NCI-H1694 treated with DMSO at 0.1 percent for 48 hours (cell line): ENCODE measurements around the gene CISTR.
A peak's percentile ranks its signal among the peaks of the same experiment; 100 is the strongest.

Experiments
- DNase-seq: peaks from one replicate; lab custom pipeline; 2025; lab: John Stamatoyannopoulos, UW

The CISTR gene

GRCh38 chr12:53743266-53744129 lies 8.3 kb downstream of the CISTR start:
- peak; percentile 62 for DNase-seq

- no peak for DNase-seq
These were observed 11.7 kb downstream of the CISTR start for GRCh38 chr12:53740130-53740491.

GRCh38 chr12:53739214-53740129 lies 12.3 kb downstream of the CISTR start:
- no peak for DNase-seq

- DNase-seq, result no peak
These were observed 13.2 kb downstream of the CISTR start for GRCh38 chr12:53738406-53739213.

- no peak for DNase-seq
These were observed 13.8 kb downstream of the CISTR start for GRCh38 chr12:53737951-53738405.

- peak; percentile 52 for DNase-seq
These were observed 14.5 kb downstream of the CISTR start for GRCh38 chr12:53737093-53737808.

GRCh38 chr12:53736592-53736991 lies 15.2 kb downstream of the CISTR start:
- DNase-seq, result no peak

- peak; percentile 26 for DNase-seq
These were observed 16.2 kb downstream of the CISTR start for GRCh38 chr12:53735556-53735955.

GRCh38 chr12:53734425-53734824 lies 17.4 kb downstream of the CISTR start:
- no peak for DNase-seq

GRCh38 chr12:53733807-53734200 lies 18.0 kb downstream of the CISTR start:
- DNase-seq, result no peak

GRCh38 chr12:53733051-53733806 lies 18.6 kb downstream of the CISTR start:
- DNase-seq, result no peak

- no peak for DNase-seq
These were observed 22.1 kb downstream of the CISTR start for GRCh38 chr12:53729644-53730043.

GRCh38 chr12:53728206-53728605 lies 23.6 kb downstream of the CISTR start:
- DNase-seq, result no peak

GRCh38 chr12:53727310-53728041 lies 24.3 kb downstream of the CISTR start, which contains the start of gene CALCOCO1:
Gene CALCOCO1, minus strand, starts transcription at chr12:53727452. Its CDS starts 2,210 bp downstream, at chr12:53725242.
- peak; percentile 97 for DNase-seq

- no peak for DNase-seq
These were observed 24.9 kb downstream of the CISTR start for GRCh38 chr12:53726946-53727309.

GRCh38 chr12:53726341-53726740 lies 25.4 kb downstream of the CISTR start:
- DNase-seq, result no peak

- DNase-seq, result no peak
These were observed 26.0 kb downstream of the CISTR start for GRCh38 chr12:53725824-53726223.

- no peak for DNase-seq
These were observed 29.2 kb downstream of the CISTR start for GRCh38 chr12:53722450-53723041.

- DNase-seq, result no peak
These were observed 30.8 kb downstream of the CISTR start for GRCh38 chr12:53720946-53721345.
